Measurements from ENCODE around the gene SLC4A3.
"Not testable (repeated sequence)": the region's sequence is repeated elsewhere in the genome, so short reads cannot be mapped to it uniquely, and the experiment has no call there.

Gene SLC4A3

GRCh38 chr2:219651656-219652055 lies 24.2 kb downstream of the SLC4A3 start:
- not testable (repeated sequence) for DNase-seq

DNA sequence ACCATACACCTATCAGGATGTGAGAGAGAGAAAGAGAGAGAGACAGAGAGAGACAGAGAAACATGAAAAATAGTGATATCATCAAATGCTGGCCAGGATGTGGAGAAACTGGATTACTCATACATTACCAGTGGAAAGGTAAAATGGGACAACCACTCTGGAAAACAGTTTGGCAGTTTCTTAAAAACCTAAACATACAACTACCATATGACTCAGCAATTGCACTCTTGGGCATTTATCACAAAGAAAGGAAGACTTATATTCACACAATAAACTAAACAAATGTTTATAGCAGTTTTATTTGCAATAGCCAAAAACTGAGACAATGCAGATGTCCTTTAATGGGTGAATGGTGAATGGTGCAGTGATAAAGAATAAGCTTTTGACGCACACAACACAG lies 29.1 kb downstream of the SLC4A3 start:
- DNase-seq, result no peak

DNA sequence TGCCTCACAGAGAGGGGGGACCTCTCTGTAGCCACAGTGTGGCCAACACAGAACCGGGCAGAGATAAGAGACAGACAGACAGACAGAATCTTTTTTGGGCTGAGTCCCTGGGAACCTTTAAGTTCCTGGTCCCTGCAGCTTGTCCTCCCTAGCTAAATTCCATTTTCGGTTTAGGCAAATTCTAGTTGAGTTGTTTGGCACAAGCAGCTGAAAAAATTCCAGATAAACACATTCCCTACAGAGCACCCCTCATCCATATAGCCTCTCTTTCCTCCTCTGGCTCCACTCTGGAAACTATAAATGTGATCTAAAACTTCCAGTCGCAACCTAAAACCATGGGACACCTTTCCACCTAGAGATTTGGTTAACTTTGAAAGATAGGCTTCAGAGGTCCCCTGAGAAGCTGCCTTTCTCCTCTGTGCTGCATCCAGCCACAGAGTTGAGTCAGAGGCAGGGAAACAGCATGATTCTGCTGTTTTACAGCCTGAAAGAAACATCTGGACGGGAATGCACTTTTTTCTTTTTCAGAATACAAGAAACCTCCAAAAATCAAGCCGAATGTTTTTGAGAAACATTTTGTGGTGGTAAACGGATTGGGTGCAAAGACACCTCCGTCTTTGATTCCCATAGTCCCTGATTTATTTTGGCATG lies 30.9 kb downstream of the SLC4A3 start:
- no peak for DNase-seq

- no peak for DNase-seq
Measured at GRCh38 chr2:219658874-219659273, 31.4 kb downstream of the SLC4A3 start.

GRCh38 chr2:219661197-219661954 lies 33.9 kb downstream of the SLC4A3 start:
- DNase-seq, result no peak

- DNase-seq, result no peak
Measured at GRCh38 chr2:219661955-219662395, 34.5 kb downstream of the SLC4A3 start.

GRCh38 chr2:219662566-219662965 lies 35.1 kb downstream of the SLC4A3 start:
- no peak for DNase-seq

- no peak for DNase-seq
Measured at GRCh38 chr2:219663116-219663762, 35.8 kb downstream of the SLC4A3 start.

GRCh38 chr2:219664041-219664440 lies 36.6 kb downstream of the SLC4A3 start:
- no peak for DNase-seq

DNA sequence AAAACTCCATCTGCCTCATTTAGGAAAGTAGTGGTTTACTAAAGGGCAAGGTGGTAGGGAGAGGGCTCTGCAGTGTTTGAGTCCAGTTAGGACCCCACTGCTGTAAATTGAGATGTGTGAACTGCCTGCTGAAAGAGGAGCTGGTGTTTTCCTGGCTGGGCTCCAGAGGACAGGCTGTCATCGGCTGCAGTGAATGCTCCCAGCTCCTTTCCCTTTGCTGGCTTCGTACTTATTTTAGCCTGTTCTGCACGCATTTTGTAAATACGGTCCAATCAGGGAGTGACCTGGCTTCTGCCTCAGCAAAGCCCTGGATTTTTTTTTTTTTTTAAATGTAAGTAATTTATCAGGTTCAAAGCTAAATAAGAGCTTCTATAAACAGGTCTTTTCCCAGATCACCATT lies 37.5 kb downstream of the SLC4A3 start:
- DNase-seq, result no peak

- no peak for DNase-seq
Measured at GRCh38 chr2:219665926-219666325, 38.5 kb downstream of the SLC4A3 start.

DNA sequence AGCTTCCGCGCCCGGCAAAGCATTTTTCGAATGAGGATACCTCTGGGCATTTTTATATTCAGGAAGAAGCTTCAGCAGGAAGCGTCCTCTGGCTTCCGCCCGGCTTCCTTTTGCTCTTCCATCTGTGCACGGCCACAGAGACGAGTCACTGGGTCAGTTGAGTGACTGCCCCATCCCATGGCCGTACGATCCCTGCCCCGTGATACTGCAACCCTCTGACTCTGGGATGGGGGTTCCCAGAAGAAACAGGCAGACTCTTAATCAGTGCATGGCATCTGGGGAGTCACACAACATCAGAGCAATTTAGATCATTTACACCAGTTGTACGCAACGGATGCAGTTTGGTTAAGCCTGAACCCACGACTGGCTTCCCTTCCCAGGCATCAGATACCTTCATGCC lies 40.9 kb downstream of the SLC4A3 start:
- DNase-seq, result no peak

DNA sequence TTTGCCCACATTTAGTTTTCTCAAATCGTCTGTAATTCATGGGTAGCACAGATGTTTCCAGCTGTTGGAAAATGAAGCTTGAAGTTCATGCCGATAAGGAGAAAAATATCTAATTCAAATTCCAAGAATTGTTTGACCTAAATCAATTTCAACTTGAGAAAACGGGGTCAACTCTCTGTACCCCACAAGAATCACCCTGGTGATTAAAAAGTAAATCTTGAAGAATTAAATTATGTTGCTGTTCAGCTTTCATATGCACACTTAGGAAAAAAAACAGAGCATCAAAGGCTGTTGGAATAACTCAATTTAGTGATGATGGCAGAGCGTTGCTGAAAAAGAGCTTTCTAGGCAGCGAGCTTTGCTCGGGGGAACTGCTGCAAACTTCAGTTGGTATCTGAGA lies 43.0 kb downstream of the SLC4A3 start:
- DNase-seq, result no peak

DNA sequence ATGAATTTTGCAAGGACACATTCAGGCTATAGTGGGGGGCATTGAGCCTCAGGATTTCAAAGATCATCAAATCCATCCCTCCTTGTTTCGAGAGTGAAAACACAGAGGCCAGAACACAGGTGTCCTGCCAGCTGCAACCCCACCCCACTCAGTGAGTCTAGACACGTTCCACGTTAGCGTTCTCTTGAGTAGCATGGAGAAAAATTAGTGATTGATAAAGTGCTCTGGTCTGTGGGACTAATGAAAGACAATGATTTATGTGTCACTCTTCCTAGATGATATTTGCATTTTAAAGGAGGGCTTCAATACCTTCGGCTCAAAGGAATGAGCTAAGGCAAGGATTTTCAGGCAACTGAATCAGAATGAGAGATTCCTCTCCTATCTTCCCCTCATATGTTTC lies 43.8 kb downstream of the SLC4A3 start:
- no peak for DNase-seq

- no peak for DNase-seq
Measured at GRCh38 chr2:219672406-219672805, 45.0 kb downstream of the SLC4A3 start.

DNA sequence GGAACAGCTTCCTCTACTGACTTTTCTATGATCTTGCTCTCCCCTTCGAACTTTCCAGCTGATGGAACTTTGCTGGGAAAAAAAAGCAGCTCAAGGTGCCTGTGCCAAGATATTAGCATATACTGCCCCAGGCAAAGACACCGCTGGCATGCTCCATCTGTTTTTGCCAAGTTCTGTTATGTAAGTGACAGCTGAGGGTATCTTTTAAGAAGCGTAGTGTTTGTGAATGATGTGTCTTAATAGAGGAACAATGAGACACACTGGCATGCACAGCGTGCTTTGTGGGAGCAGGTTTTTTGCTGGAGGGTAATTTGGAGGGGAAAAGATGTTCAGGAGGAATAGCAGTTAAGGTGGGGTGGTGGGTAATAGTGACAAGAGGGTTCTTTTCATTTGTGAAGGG lies 47.8 kb downstream of the SLC4A3 start:
- DNase-seq, result no peak

DNA sequence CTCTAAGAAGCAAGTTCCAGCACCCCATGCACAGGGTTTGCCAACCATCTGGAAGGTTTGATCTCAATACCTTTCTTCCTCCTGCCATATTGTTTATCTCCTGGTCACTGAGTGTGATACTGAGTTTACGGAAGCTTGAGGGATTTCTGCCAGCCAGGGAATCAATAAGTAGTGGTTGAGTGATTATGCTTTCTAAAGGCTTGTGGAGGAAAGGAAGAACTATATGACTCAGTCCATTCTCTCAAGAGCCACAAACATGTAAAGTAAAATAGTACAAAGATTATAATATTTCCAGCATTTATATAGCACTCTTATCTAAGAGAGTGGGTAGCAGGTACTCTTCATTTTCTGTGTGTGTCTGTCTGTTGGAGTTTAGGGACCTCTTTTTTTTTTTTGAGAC lies 49.2 kb downstream of the SLC4A3 start:
- DNase-seq, result no peak

GRCh38 chr2:219679041-219679440 lies 51.6 kb downstream of the SLC4A3 start:
- DNase-seq, result no peak

DNA sequence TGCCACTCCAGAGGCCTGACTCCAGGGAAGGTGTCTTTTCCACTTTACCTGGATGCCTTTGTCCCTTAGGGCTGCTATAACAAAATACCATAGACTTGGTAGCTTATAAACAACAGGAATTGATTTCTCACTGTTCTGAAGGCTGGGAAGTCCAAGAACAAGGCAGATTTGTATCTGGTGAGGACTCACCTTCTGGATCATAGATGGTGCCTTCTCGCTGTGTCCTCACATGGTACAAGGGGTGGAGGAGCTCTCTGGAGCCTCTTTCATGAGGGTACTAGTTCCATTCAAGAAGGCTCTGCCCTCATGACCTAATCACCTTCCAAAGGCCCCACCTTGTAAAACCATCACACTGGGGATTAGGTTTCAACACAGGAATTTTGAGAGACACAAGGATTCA lies 52.1 kb downstream of the SLC4A3 start:
- no peak for DNase-seq

- no peak for DNase-seq
Measured at GRCh38 chr2:219680958-219681693, 53.7 kb downstream of the SLC4A3 start.

GRCh38 chr2:219681694-219682300 lies 54.4 kb downstream of the SLC4A3 start:
- DNase-seq, result no peak

DNA sequence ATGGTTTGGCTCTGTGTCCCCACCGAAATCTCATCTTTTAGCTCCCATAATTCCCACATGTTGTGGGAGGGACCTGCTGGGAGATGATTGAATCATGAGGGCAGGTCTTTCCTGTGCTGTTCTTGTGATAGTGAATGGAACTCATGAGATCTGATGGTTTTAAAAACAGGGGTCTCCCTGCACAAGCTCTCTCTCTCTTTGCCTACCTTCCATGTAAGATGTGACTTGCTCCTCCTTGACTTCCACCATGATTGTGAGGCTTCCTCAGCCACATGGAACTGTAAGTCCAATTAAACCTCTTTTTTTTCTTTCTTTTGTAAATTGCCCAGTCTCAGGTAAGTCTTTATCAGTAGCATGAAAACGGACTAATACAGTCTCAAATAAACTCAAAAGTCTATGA lies 56.0 kb downstream of the SLC4A3 start:
- DNase-seq, result not testable (repeated sequence)

Measured in activated CD4-positive, alpha-beta T cell treated with anti-CD3 and anti-CD28 coated beads for 48 hours (primary cell).